Measurements from ENCODE around the gene KEAP1.
"Not testable (repeated sequence)": the region's sequence is repeated elsewhere in the genome, so short reads cannot be mapped to it uniquely, and the experiment has no call there.

DNA sequence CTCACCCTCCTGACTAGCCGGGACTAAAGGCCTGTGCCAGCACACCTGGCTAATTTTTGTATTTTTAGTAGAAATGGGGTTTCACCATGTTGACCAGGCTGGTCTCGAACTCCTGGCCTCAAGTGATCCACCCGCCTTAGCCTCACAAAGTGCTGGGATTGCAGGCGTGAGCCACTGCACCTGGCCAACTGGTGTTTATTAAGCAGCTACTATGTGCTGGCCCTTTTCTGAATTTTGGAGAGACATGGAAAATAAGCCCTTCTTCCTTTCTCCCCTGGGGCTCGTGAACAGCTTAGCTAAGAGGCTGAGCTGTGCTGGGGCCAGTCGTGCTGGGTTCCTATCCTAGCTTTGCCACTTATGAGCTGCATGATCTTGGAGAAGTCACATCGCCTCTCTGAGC lies 44.4 kb downstream of the KEAP1 start:
- not testable (repeated sequence) for TF ChIP-seq TEAD2 (CRISPR knock-in tag; IDR thresholded peaks at IDR 0.05); ZBTB42 (CRISPR knock-in tag; IDR thresholded peaks at IDR 0.05); GABPB1 (CRISPR knock-in tag; IDR thresholded peaks at IDR 0.05); FOSL2 (CRISPR knock-in tag; IDR thresholded peaks at IDR 0.05); HMG20B (CRISPR knock-in tag; conservative IDR thresholded peaks at IDR 0.05)
- TF ChIP-seq, protein P1, sequence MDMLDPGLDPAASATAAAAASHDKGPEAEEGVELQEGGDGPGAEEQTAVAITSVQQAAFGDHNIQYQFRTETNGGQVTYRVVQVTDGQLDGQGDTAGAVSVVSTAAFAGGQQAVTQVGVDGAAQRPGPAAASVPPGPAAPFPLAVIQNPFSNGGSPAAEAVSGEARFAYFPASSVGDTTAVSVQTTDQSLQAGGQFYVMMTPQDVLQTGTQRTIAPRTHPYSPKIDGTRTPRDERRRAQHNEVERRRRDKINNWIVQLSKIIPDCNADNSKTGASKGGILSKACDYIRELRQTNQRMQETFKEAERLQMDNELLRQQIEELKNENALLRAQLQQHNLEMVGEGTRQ (IDR thresholded peaks at IDR 0.05; ENCODE audit: low read depth, low read length) = not testable (repeated sequence)
- TF ChIP-seq, protein P1 (CRISPR knock-in tag; IDR thresholded peaks at IDR 0.05; ENCODE audit: borderline replicate concordance) = not testable (repeated sequence)
- TF ChIP-seq, protein P2, sequence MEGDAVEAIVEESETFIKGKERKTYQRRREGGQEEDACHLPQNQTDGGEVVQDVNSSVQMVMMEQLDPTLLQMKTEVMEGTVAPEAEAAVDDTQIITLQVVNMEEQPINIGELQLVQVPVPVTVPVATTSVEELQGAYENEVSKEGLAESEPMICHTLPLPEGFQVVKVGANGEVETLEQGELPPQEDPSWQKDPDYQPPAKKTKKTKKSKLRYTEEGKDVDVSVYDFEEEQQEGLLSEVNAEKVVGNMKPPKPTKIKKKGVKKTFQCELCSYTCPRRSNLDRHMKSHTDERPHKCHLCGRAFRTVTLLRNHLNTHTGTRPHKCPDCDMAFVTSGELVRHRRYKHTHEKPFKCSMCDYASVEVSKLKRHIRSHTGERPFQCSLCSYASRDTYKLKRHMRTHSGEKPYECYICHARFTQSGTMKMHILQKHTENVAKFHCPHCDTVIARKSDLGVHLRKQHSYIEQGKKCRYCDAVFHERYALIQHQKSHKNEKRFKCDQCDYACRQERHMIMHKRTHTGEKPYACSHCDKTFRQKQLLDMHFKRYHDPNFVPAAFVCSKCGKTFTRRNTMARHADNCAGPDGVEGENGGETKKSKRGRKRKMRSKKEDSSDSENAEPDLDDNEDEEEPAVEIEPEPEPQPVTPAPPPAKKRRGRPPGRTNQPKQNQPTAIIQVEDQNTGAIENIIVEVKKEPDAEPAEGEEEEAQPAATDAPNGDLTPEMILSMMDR (CRISPR knock-in tag; IDR thresholded peaks at IDR 0.05) = not testable (repeated sequence)
- TF ChIP-seq, protein P3, sequence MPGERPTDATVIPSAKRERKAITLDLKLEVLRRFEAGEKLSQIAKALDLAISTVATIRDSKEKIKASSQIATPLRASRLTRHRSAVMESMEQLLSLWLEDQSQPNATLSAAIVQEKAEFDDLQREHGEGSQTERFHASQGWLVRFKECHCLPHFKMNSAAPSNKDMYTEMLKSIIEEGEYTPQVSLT (CRISPR knock-in tag; IDR thresholded peaks at IDR 0.05; ENCODE audit: borderline replicate concordance, low read depth) = not testable (repeated sequence)
- TF ChIP-seq, protein P4, sequence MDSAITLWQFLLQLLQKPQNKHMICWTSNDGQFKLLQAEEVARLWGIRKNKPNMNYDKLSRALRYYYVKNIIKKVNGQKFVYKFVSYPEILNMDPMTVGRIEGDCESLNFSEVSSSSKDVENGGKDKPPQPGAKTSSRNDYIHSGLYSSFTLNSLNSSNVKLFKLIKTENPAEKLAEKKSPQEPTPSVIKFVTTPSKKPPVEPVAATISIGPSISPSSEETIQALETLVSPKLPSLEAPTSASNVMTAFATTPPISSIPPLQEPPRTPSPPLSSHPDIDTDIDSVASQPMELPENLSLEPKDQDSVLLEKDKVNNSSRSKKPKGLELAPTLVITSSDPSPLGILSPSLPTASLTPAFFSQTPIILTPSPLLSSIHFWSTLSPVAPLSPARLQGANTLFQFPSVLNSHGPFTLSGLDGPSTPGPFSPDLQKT (CRISPR knock-in tag; IDR thresholded peaks at IDR 0.05; ENCODE audit: borderline replicate concordance) = not testable (repeated sequence)
- TF ChIP-seq, protein P5, sequence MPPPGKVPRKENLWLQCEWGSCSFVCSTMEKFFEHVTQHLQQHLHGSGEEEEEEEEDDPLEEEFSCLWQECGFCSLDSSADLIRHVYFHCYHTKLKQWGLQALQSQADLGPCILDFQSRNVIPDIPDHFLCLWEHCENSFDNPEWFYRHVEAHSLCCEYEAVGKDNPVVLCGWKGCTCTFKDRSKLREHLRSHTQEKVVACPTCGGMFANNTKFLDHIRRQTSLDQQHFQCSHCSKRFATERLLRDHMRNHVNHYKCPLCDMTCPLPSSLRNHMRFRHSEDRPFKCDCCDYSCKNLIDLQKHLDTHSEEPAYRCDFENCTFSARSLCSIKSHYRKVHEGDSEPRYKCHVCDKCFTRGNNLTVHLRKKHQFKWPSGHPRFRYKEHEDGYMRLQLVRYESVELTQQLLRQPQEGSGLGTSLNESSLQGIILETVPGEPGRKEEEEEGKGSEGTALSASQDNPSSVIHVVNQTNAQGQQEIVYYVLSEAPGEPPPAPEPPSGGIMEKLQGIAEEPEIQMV (CRISPR knock-in tag; IDR thresholded peaks at IDR 0.05; ENCODE audit: low read depth) = not testable (repeated sequence)

All from HepG2 (cell line).